Uterus (tissue), 4 donors: Measurements from ENCODE around the gene FGFR2. TPM values are rescaled to one million over a fixed set of nuclear protein-coding genes. Genes with fewer than 3 reads are reported as not detected.

Source experiments
- DNase-seq, 2 donors: peaks; one replicate each; pipeline ENCODE4 v3.0.0-alpha.2; 2019 to 2020
- H3K27ac ChIP-seq, 2 donors: fragments of 200-600 bp; sonication (generic); 1 replicate in 1 of 2; 2 replicates in 1 of 2; pipeline ENCODE4 v1.5.1; 2016 to 2018
- H3K27me3 ChIP-seq, 2 donors: fragments of 200-600 bp; sonication (generic); one replicate each; pipeline ENCODE4 v1.5.1; 2018 to 2019; ENCODE audit warnings: control low read depth in 1 of 2
- H3K36me3 ChIP-seq, 2 donors: fragments of 200-600 bp; sonication (generic); one replicate each; pipeline ENCODE4 v1.5.1; 2019; ENCODE audit warnings: control low read depth in 1 of 2
- H3K4me1 ChIP-seq, 2 donors: fragments of 200-600 bp; sonication (generic); one replicate each; pipeline ENCODE4 v1.5.1; 2018 to 2019; ENCODE audit warnings: control low read depth in 1 of 2
- H3K4me3 ChIP-seq, 2 donors: fragments of 200-600 bp; sonication (generic); 1 replicate in 1 of 2; 2 replicates in 1 of 2; pipeline ENCODE4 v1.5.1; 2018 to 2019; ENCODE audit warnings: mild to moderate bottlenecking in 1 of 2
- H3K9me3 ChIP-seq, 2 donors: fragments of 200-600 bp; sonication (generic); one replicate each; pipeline ENCODE4 v1.5.1; 2019; ENCODE audit warnings: control low read depth in 1 of 2
- CTCF ChIP-seq, 4 experiments: fragments of 200-600 bp in 2 of 4; fragments of 450-650 bp in 2 of 4; sonication (generic) in 2 of 4; IDR thresholded peaks; one replicate each; pipeline ENCODE4 v1.5.1; 2016 to 2019; ENCODE audit warnings: antibody characterized with exemption in 4 of 4, mild to moderate bottlenecking in 2 of 4, moderate library complexity in 1 of 4
- POLR2A ChIP-seq, 2 donors: fragments of 450-650 bp; IDR thresholded peaks; one replicate each; pipeline ENCODE4 v1.6.1; 2016; ENCODE audit warnings: antibody characterized with exemption in 2 of 2, mild to moderate bottlenecking in 1 of 2, moderate library complexity in 1 of 2
- intact Hi-C: fragments of 100-400 bp; cut with DNase I; formaldehyde crosslinking; loops from one replicate; pipeline ENCODE4 v1.15.1; 2023; ENCODE audit warnings: low total_unique reads
- total RNA-seq, 4 donors: library from RNA; depleted of rRNA in 3 of 4; stranded (reverse); fragments of >200 nt in 3 of 4; gene quantifications; one replicate each; pipeline versions ENCODE4 v1.1.0 to v1.2.4, GENCODE V29; 2014 to 2023
- donor health status: DM: yes; HTN: yes; CAD: no.

Gene FGFR2
- total RNA-seq, 4 donors from 2014 or later, result 27.4 to 159 (median 111) TPM

DNA sequence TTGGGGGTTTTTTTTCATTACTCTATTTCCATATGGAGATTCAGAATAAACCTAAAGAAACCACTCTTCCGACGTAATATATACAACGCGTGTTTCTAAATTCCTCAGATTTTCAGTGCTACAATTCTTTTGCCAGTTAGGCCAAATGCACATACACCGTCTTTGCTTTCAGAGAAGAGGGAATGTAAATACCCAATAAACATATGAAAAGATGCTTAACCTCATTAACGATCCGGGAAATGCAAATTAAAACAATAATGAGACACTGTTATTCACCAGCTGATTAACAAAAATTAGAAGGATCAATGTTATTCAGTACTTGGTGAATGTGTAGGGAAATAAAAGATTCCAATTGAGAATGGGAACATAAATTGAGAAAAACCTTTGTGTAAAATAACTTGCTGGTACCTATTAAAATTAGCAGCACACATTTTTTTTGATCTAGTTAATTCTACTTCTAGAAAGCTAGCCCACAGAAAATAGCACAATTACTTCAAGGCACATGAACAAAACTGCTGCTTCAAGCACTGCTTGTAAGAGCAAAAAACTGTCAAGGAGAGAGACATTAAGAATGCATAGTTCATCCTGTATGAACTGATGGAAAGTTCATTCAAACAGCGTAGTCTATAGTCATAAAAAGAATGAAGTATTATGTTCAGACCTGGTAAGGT lies 56.7 kb downstream of the FGFR2 start:
- intact Hi-C loops, result no loop called here

GRCh38 chr10:121540732-121541395 lies 57.4 kb downstream of the FGFR2 start:
- H3K36me3 ChIP-seq, result no peaks in the 10 kb centered on the region
- H3K27me3 ChIP-seq, result no peaks in the 10 kb centered on the region
- TF ChIP-seq POLR2A (IDR thresholded peaks at IDR 0.05) (no peak), CTCF (IDR thresholded peaks at IDR 0.05) (no peak)
- no peaks in the 10 kb centered on the region for H3K9me3 ChIP-seq
- no peak for DNase-seq
- no peak overlapping the region for H3K27ac ChIP-seq
- intact Hi-C loops, result no loop called here
- no peaks in the 10 kb centered on the region for H3K4me1 ChIP-seq
- H3K4me3 ChIP-seq, result no peak overlapping the region

More for the DNA sequence above, 56.7 kb downstream of the FGFR2 start:
- no peak for DNase-seq
- H3K27ac ChIP-seq, result no peak overlapping the region
- H3K36me3 ChIP-seq, result no peaks in the 10 kb centered on the region
- no peak overlapping the region for H3K4me3 ChIP-seq
- H3K27me3 ChIP-seq, result no peaks in the 10 kb centered on the region
- H3K4me1 ChIP-seq, result no peaks in the 10 kb centered on the region
- TF ChIP-seq CTCF (IDR thresholded peaks at IDR 0.05), result no peak
- no peak for TF ChIP-seq POLR2A (IDR thresholded peaks at IDR 0.05)
- no peaks in the 10 kb centered on the region for H3K9me3 ChIP-seq

GRCh38 chr10:121539786-121540185 lies 58.5 kb downstream of the FGFR2 start:
- no peak for DNase-seq
- no peaks in the 10 kb centered on the region for H3K9me3 ChIP-seq
- no peaks in the 10 kb centered on the region for H3K4me1 ChIP-seq
- TF ChIP-seq POLR2A (IDR thresholded peaks at IDR 0.05) (no peak), CTCF (IDR thresholded peaks at IDR 0.05) (no peak)
- H3K36me3 ChIP-seq, result no peaks in the 10 kb centered on the region
- no peak overlapping the region for H3K4me3 ChIP-seq
- intact Hi-C loops, result no loop called here
- no peak overlapping the region for H3K27ac ChIP-seq
- H3K27me3 ChIP-seq, result no peaks in the 10 kb centered on the region

DNA sequence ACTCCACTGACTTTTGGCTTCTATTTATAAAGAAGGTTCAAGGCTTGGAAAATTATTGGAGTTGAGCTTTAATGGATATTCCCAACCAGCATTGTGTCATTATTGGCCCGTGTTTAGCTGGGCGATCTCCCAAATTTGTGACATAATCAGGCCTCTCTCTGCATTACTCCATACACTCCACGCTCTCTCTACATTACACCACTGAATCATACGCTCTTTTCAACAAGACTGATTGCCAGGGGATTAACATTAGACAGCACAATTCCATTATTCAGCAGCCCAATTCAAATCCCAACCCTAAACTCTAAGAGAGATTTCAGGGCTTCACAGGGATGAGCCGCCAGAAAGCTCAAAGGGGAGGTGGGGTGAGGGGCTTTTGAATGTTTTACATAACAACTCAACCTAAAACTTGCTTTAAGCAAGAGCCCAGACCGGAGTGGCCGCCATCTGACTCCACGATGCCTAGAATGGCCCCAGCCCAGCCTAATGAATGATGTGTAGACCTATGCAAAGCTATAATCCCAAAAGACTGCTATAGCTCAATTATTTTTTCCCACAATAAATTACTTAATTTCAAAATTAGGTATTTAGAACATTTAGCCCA lies 61.8 kb downstream of the FGFR2 start:
- intact Hi-C loops, result no loop called here
- Histone ChIP-seq H3K36me3 (no peaks in the 10 kb centered on the region), H3K27ac (peak overlapping the region in 1 of 2 donors; percentile 22), H3K4me1 (no peaks in the 10 kb centered on the region), H3K4me3 (no peak overlapping the region), H3K27me3 (no peaks in the 10 kb centered on the region), H3K9me3 (no peaks in the 10 kb centered on the region)
- DNase-seq, result no peak
- no peak for TF ChIP-seq CTCF (IDR thresholded peaks at IDR 0.05)
- no peak for TF ChIP-seq POLR2A (IDR thresholded peaks at IDR 0.05)

DNA sequence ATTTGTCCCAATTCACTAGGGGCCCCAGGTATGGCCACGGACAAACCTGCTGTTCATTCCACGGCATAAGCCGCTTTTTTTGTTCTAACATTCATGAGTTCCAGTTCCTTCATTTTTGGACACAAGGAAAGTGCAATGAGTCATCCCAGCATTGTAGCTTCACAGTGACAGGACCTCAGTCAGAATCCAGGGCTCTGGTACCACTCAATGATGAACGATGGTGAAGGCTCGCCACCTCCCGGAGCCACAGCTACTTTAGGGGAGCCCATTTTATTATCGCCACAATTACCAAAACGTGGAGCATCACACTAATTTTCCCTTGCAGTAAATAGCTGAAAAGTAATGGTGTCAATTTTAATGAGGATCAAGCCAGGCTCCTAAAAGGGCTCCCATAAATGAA lies 62.9 kb downstream of the FGFR2 start:
- no peaks in the 10 kb centered on the region for H3K27me3 ChIP-seq
- no peaks in the 10 kb centered on the region for H3K36me3 ChIP-seq
- H3K4me3 ChIP-seq, result no peak overlapping the region
- intact Hi-C loops, result no loop called here
- no peaks in the 10 kb centered on the region for H3K4me1 ChIP-seq
- H3K27ac ChIP-seq, result peak overlapping the region in 1 of 2 donors; percentile 1
- no peaks in the 10 kb centered on the region for H3K9me3 ChIP-seq
- TF ChIP-seq POLR2A (IDR thresholded peaks at IDR 0.05) (no peak), CTCF (IDR thresholded peaks at IDR 0.05) (no peak)
- no peak for DNase-seq
